ENCODE results near the gene AP5Z1. TPM values are rescaled to one million over a fixed set of nuclear protein-coding genes. Genes with fewer than 3 reads are reported as not detected.

AP5Z1 gene
- total RNA-seq, 2 experiments from 2014 or later, result 32.8 to 35.0 TPM

GRCh38 chr7:4758791-4759190 lies 16.6 kb upstream of the AP5Z1 start:
- intact Hi-C loops (cut with micrococcal nuclease; ENCODE audit: unreplicated experiment), result no loop called here
- ChIA-PET CTCF (ENCODE audit: unreplicated experiment) (no interaction called here), POLR2A (no interaction called here)
- Histone ChIP-seq H3K27ac (ENCODE audit: low read depth, low read length, poor library complexity, severe bottlenecking) (no peak overlapping the region), H3K79me2 (ENCODE audit: insufficient read depth, low read depth, low read length) (no peaks in the 10 kb centered on the region), H3K4me3 (ENCODE audit: low read depth, low read length, poor library complexity, severe bottlenecking) (no peak overlapping the region), H3K36me3 (ENCODE audit: insufficient read depth, low read length) (peaks cover 80% of the 10 kb centered on the region), H3K9me3 (ENCODE audit: low read length) (no peaks in the 10 kb centered on the region), H3K9me2 (ENCODE audit: insufficient read depth, low read length) (no peaks in the 10 kb centered on the region), H2AFZ (ENCODE audit: low read length) (no peak overlapping the region), H3K4me2 (ENCODE audit: low read length) (no peak overlapping the region), H4K20me1 (ENCODE audit: insufficient read depth, low read length) (no peaks in the 10 kb centered on the region), H3K4me1 (ENCODE audit: insufficient read depth, low read length, poor library complexity, severe bottlenecking) (no peaks in the 10 kb centered on the region)
- no TSS peak for BruUV-seq (replicated peaks)
- DNase-seq (ENCODE audit: low spot score), result no peak
- TF ChIP-seq EZH2phosphoT487 (IDR thresholded peaks at IDR 0.05; ENCODE audit: borderline replicate concordance, low read depth, low read length), result no peak
- TF ChIP-seq, protein P1, sequence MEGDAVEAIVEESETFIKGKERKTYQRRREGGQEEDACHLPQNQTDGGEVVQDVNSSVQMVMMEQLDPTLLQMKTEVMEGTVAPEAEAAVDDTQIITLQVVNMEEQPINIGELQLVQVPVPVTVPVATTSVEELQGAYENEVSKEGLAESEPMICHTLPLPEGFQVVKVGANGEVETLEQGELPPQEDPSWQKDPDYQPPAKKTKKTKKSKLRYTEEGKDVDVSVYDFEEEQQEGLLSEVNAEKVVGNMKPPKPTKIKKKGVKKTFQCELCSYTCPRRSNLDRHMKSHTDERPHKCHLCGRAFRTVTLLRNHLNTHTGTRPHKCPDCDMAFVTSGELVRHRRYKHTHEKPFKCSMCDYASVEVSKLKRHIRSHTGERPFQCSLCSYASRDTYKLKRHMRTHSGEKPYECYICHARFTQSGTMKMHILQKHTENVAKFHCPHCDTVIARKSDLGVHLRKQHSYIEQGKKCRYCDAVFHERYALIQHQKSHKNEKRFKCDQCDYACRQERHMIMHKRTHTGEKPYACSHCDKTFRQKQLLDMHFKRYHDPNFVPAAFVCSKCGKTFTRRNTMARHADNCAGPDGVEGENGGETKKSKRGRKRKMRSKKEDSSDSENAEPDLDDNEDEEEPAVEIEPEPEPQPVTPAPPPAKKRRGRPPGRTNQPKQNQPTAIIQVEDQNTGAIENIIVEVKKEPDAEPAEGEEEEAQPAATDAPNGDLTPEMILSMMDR (conservative IDR thresholded peaks at IDR 0.05; ENCODE audit: low read length), result no peak

- POLR2A ChIA-PET, result no interaction called here
- Histone ChIP-seq H3K4me3 (ENCODE audit: low read depth, low read length, poor library complexity, severe bottlenecking) (no peak overlapping the region), H3K4me1 (ENCODE audit: insufficient read depth, low read length, poor library complexity, severe bottlenecking) (no peaks in the 10 kb centered on the region), H3K79me2 (ENCODE audit: insufficient read depth, low read depth, low read length) (no peaks in the 10 kb centered on the region), H3K27ac (ENCODE audit: low read depth, low read length, poor library complexity, severe bottlenecking) (no peak overlapping the region), H3K4me2 (ENCODE audit: low read length) (no peak overlapping the region), H3K9me3 (ENCODE audit: low read length) (no peaks in the 10 kb centered on the region), H4K20me1 (ENCODE audit: insufficient read depth, low read length) (no peaks in the 10 kb centered on the region), H2AFZ (ENCODE audit: low read length) (no peak overlapping the region), H3K36me3 (ENCODE audit: insufficient read depth, low read length) (peaks cover 78% of the 10 kb centered on the region), H3K9me2 (ENCODE audit: insufficient read depth, low read length) (no peaks in the 10 kb centered on the region)
- no peak for DNase-seq (ENCODE audit: low spot score)
- no TSS peak for BruUV-seq (replicated peaks)
- TF ChIP-seq EZH2phosphoT487 (IDR thresholded peaks at IDR 0.05; ENCODE audit: borderline replicate concordance, low read depth, low read length), result no peak
- TF ChIP-seq, protein P1 (conservative IDR thresholded peaks at IDR 0.05; ENCODE audit: low read length), result no peak
- intact Hi-C loops (cut with micrococcal nuclease; ENCODE audit: unreplicated experiment), result no loop called here
- CTCF ChIA-PET (ENCODE audit: unreplicated experiment), result no interaction called here
Measured at GRCh38 chr7:4759211-4759610, 16.2 kb upstream of the AP5Z1 start.

DNA sequence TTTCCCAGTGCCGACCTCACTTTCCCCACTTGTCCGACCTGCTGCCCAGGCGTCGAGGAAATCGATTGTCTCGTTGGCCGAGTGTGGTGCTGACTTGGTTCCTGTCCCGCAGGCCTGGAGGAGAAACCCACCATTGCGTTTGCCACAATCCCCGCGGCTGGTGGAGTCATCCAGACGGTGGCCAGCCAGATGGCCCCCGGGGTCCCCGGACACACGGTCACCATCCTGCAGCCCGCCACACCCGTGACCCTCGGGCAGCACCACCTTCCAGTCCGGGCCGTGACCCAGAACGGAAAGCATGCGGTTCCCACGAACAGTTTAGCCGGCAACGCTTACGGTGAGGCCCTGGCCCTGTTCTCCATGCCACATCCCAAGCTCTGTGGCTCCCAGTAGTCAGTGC lies 14.5 kb upstream of the AP5Z1 start:
- H3K9me3 ChIP-seq (ENCODE audit: low read length), result no peaks in the 10 kb centered on the region
- no peak for TF ChIP-seq EZH2phosphoT487 (IDR thresholded peaks at IDR 0.05; ENCODE audit: borderline replicate concordance, low read depth, low read length)
- TF ChIP-seq, protein P1 (conservative IDR thresholded peaks at IDR 0.05; ENCODE audit: low read length), result no peak
- H4K20me1 ChIP-seq (ENCODE audit: insufficient read depth, low read length), result no peaks in the 10 kb centered on the region
- H3K4me3 ChIP-seq (ENCODE audit: low read depth, low read length, poor library complexity, severe bottlenecking), result no peak overlapping the region
- peaks cover 61% of the 10 kb centered on the region for H3K36me3 ChIP-seq (ENCODE audit: insufficient read depth, low read length)
- no peak overlapping the region for H3K27ac ChIP-seq (ENCODE audit: low read depth, low read length, poor library complexity, severe bottlenecking)
- no peaks in the 10 kb centered on the region for H3K79me2 ChIP-seq (ENCODE audit: insufficient read depth, low read depth, low read length)
- intact Hi-C loops (cut with micrococcal nuclease; ENCODE audit: unreplicated experiment), result no loop called here
- BruUV-seq (replicated peaks), result no TSS peak
- no peaks in the 10 kb centered on the region for H3K9me2 ChIP-seq (ENCODE audit: insufficient read depth, low read length)
- CTCF ChIA-PET (ENCODE audit: unreplicated experiment), result no interaction called here
- POLR2A ChIA-PET, result no interaction called here
- no peak overlapping the region for H2AFZ ChIP-seq (ENCODE audit: low read length)
- no peak for DNase-seq (ENCODE audit: low spot score)
- H3K4me2 ChIP-seq (ENCODE audit: low read length), result no peak overlapping the region
- H3K4me1 ChIP-seq (ENCODE audit: insufficient read depth, low read length, poor library complexity, severe bottlenecking), result no peaks in the 10 kb centered on the region
